C4-2B (cell line): Measurements from ENCODE around the gene BRIP1.

Source experiments
- CTCF ChIP-seq: fragments of 450-650 bp; conservative IDR thresholded peaks from 2 replicates; pipeline ENCODE4 v1.5.1; 2017; ENCODE audit warnings: mild to moderate bottlenecking
- ZFX ChIP-seq: fragments of 450-650 bp; IDR thresholded peaks from 2 replicates; pipeline ENCODE4 v1.6.1; 2017

- TF ChIP-seq CTCF (no peak), ZFX (no peak)
Observed at GRCh38 chr17:61699032-61699431, 164.3 kb downstream of the BRIP1 start.
